ENCODE results near the gene BBS5. TPM values are rescaled to one million over a fixed set of nuclear protein-coding genes. Genes with fewer than 3 reads are reported as not detected.

BBS5 gene
- total RNA-seq, 1 experiment from 2014 or later = 3.2 TPM

DNA sequence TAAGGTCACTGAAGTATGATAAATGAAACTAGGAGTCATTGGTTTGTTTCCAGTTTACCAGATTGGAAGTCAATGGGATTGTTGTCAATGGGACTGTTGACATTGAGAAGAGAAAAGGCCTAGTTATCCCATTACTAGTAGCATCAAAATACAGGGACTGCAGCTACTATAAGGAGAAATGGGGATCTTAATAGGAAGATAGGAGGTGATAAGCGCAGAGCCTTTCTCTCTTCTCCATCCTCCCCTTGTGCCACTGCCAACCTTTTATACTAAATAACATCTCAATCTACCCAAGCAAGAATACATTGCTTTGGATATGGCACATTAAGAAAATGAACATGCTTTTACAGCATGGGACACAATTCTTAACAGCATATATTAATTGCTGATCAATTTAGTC is 10.5 kb upstream of the BBS5 start:
- Histone ChIP-seq H3K9me3 (no peaks in the 10 kb centered on the region), H3K36me3 (ENCODE audit: control insufficient read depth, insufficient read depth, low read length) (no peaks in the 10 kb centered on the region), H3K4me1 (no peaks in the 10 kb centered on the region), H3K27me3 (replicated peaks; ENCODE audit: control insufficient read depth, insufficient read depth, low read length) (no peaks in the 10 kb centered on the region), H3K4me3 (ENCODE audit: low read depth, low read length) (no peak overlapping the region)
- TF ChIP-seq, protein P1, sequence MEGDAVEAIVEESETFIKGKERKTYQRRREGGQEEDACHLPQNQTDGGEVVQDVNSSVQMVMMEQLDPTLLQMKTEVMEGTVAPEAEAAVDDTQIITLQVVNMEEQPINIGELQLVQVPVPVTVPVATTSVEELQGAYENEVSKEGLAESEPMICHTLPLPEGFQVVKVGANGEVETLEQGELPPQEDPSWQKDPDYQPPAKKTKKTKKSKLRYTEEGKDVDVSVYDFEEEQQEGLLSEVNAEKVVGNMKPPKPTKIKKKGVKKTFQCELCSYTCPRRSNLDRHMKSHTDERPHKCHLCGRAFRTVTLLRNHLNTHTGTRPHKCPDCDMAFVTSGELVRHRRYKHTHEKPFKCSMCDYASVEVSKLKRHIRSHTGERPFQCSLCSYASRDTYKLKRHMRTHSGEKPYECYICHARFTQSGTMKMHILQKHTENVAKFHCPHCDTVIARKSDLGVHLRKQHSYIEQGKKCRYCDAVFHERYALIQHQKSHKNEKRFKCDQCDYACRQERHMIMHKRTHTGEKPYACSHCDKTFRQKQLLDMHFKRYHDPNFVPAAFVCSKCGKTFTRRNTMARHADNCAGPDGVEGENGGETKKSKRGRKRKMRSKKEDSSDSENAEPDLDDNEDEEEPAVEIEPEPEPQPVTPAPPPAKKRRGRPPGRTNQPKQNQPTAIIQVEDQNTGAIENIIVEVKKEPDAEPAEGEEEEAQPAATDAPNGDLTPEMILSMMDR (IDR thresholded peaks at IDR 0.05; ENCODE audit: insufficient read depth in 1 of 2, low read depth in 1 of 2, low read length in 1 of 2, severe bottlenecking in 1 of 2, unreplicated experiment in 1 of 2) = no peak
- Mint-ChIP-seq H3K4me1 (ENCODE audit: low read depth, unreplicated experiment) (no peaks in the 10 kb centered on the region), H3K4me3 (ENCODE audit: unreplicated experiment) (no peak overlapping the region), H3K27ac (ENCODE audit: unreplicated experiment) (no peak overlapping the region), H3K9me3 (ENCODE audit: unreplicated experiment) (no peaks in the 10 kb centered on the region), H3K36me3 (ENCODE audit: insufficient read depth, unreplicated experiment) (peaks cover 6% of the 10 kb centered on the region), H3K27me3 (ENCODE audit: insufficient read depth, unreplicated experiment) (no peaks in the 10 kb centered on the region)
- intact Hi-C loops (cut with micrococcal nuclease; ENCODE audit: unreplicated experiment) = no loop called here
- CTCF ChIA-PET = interaction anchor here (0.5 kb wide), 1 partner anchor 16 kb away, joined by 5 read pairs; no protein-coding TSS in a partner anchor
- DNase-seq = no peak
- BruUV-seq (replicated peaks) = no TSS peak
- POLR2A ChIA-PET = no interaction called here

DNA sequence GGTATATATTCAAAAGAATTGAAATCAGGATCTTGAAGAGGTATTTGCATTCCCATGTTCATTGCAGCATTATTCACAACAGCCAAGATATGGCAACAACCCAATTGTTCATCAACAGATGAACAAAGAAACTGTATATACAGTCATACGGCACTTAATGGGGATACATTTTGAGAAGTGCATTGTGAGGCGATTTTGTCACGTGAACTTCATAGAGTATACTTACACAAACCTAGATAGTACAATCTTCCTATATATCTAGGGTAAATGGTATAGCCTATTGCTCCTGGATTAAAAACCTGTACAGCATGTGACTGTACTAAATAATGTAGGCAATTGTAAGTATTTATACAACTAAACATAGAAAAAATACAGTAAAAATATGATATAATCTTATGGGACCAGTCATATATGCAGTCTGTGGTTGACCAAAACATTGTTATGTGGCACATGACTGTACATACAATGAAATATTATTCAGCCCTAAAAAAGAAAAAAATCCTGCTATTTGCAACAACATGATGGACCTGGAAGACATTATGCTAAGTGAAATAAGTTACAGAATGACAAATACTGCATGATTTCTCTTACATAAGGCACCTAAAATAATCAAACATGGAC is 9.2 kb upstream of the BBS5 start:
- CTCF ChIA-PET = no interaction called here
- intact Hi-C loops (cut with micrococcal nuclease; ENCODE audit: unreplicated experiment) = no loop called here
- H3K9me3 Mint-ChIP-seq (ENCODE audit: unreplicated experiment) = no peaks in the 10 kb centered on the region

DNA sequence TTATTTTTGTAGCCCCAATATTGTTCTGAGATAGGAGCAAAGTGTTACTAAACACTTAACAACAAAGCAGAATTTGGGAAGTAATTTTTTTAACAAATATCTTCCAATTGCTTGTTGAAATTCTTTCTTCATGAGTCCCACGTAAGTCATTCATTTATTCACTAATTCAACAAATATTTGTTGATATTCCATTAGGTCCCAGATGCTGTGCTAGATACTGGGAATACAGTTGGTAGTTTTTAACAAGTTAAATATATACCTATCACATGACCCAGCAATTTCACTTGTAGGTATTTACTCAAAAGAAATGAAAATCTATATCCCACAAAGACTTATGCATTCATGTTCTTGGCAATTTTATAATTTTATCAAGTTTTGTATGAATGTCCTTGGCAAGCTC is 7.0 kb upstream of the BBS5 start:
- Mint-ChIP-seq H3K9me3 (ENCODE audit: unreplicated experiment) (no peaks in the 10 kb centered on the region), H3K27me3 (ENCODE audit: insufficient read depth, unreplicated experiment) (no peaks in the 10 kb centered on the region), H3K36me3 (ENCODE audit: insufficient read depth, unreplicated experiment) (no peaks in the 10 kb centered on the region), H3K4me3 (ENCODE audit: unreplicated experiment) (no peak overlapping the region), H3K27ac (ENCODE audit: unreplicated experiment) (no peak overlapping the region), H3K4me1 (ENCODE audit: low read depth, unreplicated experiment) (no peaks in the 10 kb centered on the region)
- no peak overlapping the region for H3K4me3 ChIP-seq (ENCODE audit: low read depth, low read length)
- TF ChIP-seq, protein P1 (IDR thresholded peaks at IDR 0.05; ENCODE audit: insufficient read depth in 1 of 2, low read depth in 1 of 2, low read length in 1 of 2, severe bottlenecking in 1 of 2, unreplicated experiment in 1 of 2) = no peak
- no peak for DNase-seq
- H3K9me3 ChIP-seq = no peaks in the 10 kb centered on the region
- intact Hi-C loops (cut with micrococcal nuclease; ENCODE audit: unreplicated experiment) = no loop called here
- no peaks in the 10 kb centered on the region for H3K36me3 ChIP-seq (ENCODE audit: control insufficient read depth, insufficient read depth, low read length)
- POLR2A ChIA-PET = no interaction called here
- no peaks in the 10 kb centered on the region for H3K4me1 ChIP-seq
- CTCF ChIA-PET = no interaction called here
- no TSS peak for BruUV-seq (replicated peaks)
- no peaks in the 10 kb centered on the region for H3K27me3 ChIP-seq (replicated peaks; ENCODE audit: control insufficient read depth, insufficient read depth, low read length)

More for the DNA sequence above, 9.2 kb upstream of the BBS5 start:
- H3K9me3 ChIP-seq = no peaks in the 10 kb centered on the region
- H3K4me1 Mint-ChIP-seq (ENCODE audit: low read depth, unreplicated experiment) = no peaks in the 10 kb centered on the region
- H3K36me3 ChIP-seq (ENCODE audit: control insufficient read depth, insufficient read depth, low read length) = no peaks in the 10 kb centered on the region
- H3K4me1 ChIP-seq = no peaks in the 10 kb centered on the region
- H3K27me3 Mint-ChIP-seq (ENCODE audit: insufficient read depth, unreplicated experiment) = no peaks in the 10 kb centered on the region
- POLR2A ChIA-PET = no interaction called here
- no peak overlapping the region for H3K27ac Mint-ChIP-seq (ENCODE audit: unreplicated experiment)
- H3K27me3 ChIP-seq (replicated peaks; ENCODE audit: control insufficient read depth, insufficient read depth, low read length) = no peaks in the 10 kb centered on the region
- no peak overlapping the region for H3K4me3 Mint-ChIP-seq (ENCODE audit: unreplicated experiment)
- peaks cover 2% of the 10 kb centered on the region for H3K36me3 Mint-ChIP-seq (ENCODE audit: insufficient read depth, unreplicated experiment)
- TF ChIP-seq, protein P1 (IDR thresholded peaks at IDR 0.05; ENCODE audit: insufficient read depth in 1 of 2, low read depth in 1 of 2, low read length in 1 of 2, severe bottlenecking in 1 of 2, unreplicated experiment in 1 of 2) = no peak
- H3K4me3 ChIP-seq (ENCODE audit: low read depth, low read length) = no peak overlapping the region
- DNase-seq = no peak
- BruUV-seq (replicated peaks) = no TSS peak
